ENCODE measurements around the gene TRPM4. TPM values are rescaled to one million over a fixed set of nuclear protein-coding genes. Genes with fewer than 3 reads are reported as not detected.

TRPM4 gene
- total RNA-seq, 2 donors from 2014 or later, result 20.6 to 22.8 TPM

- peaks cover 0 to 41% of the 10 kb centered on the region in 2 donors for H3K4me1 ChIP-seq
- H3K27ac ChIP-seq, result peak within 1 kb of the TSS; percentile 86 to 91
- peak within 1 kb of the TSS; percentile 74 to 94 for H3K4me3 ChIP-seq
- peak; percentile 47 to 60 for TF ChIP-seq CTCF (IDR thresholded peaks at IDR 0.05)
- H3K27me3 ChIP-seq, result no peaks in the 10 kb centered on the region
- H3K36me3 ChIP-seq, result peaks cover 1% of the 10 kb centered on the region
- DNase-seq (ENCODE audit: low spot score), result no peak
- no peaks in the 10 kb centered on the region for H3K9me3 ChIP-seq
Measured at GRCh38 chr19:49113762-49114629, 43.6 kb upstream of the TRPM4 start, which contains the start of gene LIN7B. Gene LIN7B (plus strand): TSS chr19:49114370. CDS start chr19:49114405, 35 bp downstream.

GRCh38 chr19:49114630-49115363, 42.8 kb upstream of the TRPM4 start:
- Histone ChIP-seq H3K4me1 (peaks cover 0 to 48% of the 10 kb centered on the region in 2 donors), H3K27ac (peak overlapping the region; percentile 86 to 91), H3K27me3 (no peaks in the 10 kb centered on the region), H3K4me3 (peak overlapping the region; percentile 74 to 94), H3K36me3 (no peaks in the 10 kb centered on the region), H3K9me3 (no peaks in the 10 kb centered on the region)
- TF ChIP-seq CTCF (IDR thresholded peaks at IDR 0.05), result no peak
- DNase-seq (ENCODE audit: low spot score), result peak; percentile 74

GRCh38 chr19:49116544-49116943, 41.0 kb upstream of the TRPM4 start:
- Histone ChIP-seq H3K4me3 (no peak overlapping the region), H3K36me3 (no peaks in the 10 kb centered on the region), H3K4me1 (peaks cover 0 to 44% of the 10 kb centered on the region in 2 donors), H3K27me3 (no peaks in the 10 kb centered on the region), H3K27ac (no peak overlapping the region), H3K9me3 (no peaks in the 10 kb centered on the region)
- no peak for TF ChIP-seq CTCF (IDR thresholded peaks at IDR 0.05)
- no peak for DNase-seq (ENCODE audit: low spot score)

- Histone ChIP-seq H3K27me3 (no peaks in the 10 kb centered on the region), H3K9me3 (no peaks in the 10 kb centered on the region), H3K36me3 (no peaks in the 10 kb centered on the region), H3K27ac (peak overlapping the region; percentile 95 to 97), H3K4me3 (peak overlapping the region; percentile 46 to 70), H3K4me1 (peaks cover 0 to 44% of the 10 kb centered on the region in 2 donors)
- no peak for DNase-seq (ENCODE audit: low spot score)
- no peak for TF ChIP-seq CTCF (IDR thresholded peaks at IDR 0.05)
Measured at GRCh38 chr19:49117677-49118564, 39.7 kb upstream of the TRPM4 start.

Measured in right atrium auricular region (tissue), 2 donors.